HepG2 (cell line): Measurements from ENCODE around the gene PAX4. TPM values are rescaled to one million over a fixed set of nuclear protein-coding genes. Genes with fewer than 3 reads are reported as not detected.

ENCODE experiments used
- ATF4 ChIP-seq, 2 experiments: fragments of 450-650 bp in 1 of 2; sonication (generic) in 1 of 2; formaldehyde crosslinking; IDR thresholded peaks; 2 replicates each; pipeline versions ENCODE4 v1.5.0 to v1.8.0; 2020 to 2022; ENCODE audit warnings: mild to moderate bottlenecking in 1 of 2, missing genetic modification reagents in 1 of 2
- ELK4 ChIP-seq: sonication (generic); formaldehyde crosslinking; IDR thresholded peaks from 2 replicates; pipeline ENCODE4 v1.9.0; 2021; ENCODE audit warnings: missing genetic modification reagents, borderline replicate concordance
- HOXA5 ChIP-seq: sonication (generic); formaldehyde crosslinking; IDR thresholded peaks from 2 replicates; pipeline ENCODE4 v1.4.0; 2020; ENCODE audit warnings: missing genetic modification reagents
- JUN ChIP-seq: sonication (generic); formaldehyde crosslinking; IDR thresholded peaks from 2 replicates; pipeline ENCODE4 v1.4.0; 2020; ENCODE audit warnings: mild to moderate bottlenecking, missing genetic modification reagents
- KDM3A ChIP-seq: IDR thresholded peaks from 2 replicates; pipeline ENCODE4 v1.6.1; 2018; ENCODE audit warnings: low read depth, missing compliant biosample characterization
- MLXIP ChIP-seq: sonication (generic); formaldehyde crosslinking; IDR thresholded peaks from 2 replicates; pipeline ENCODE4 v1.9.0; 2021; ENCODE audit warnings: missing genetic modification reagents, borderline replicate concordance
- NFAT5 ChIP-seq: sonication (generic); formaldehyde crosslinking; IDR thresholded peaks from 2 replicates; pipeline ENCODE4 v1.4.0; 2020; ENCODE audit warnings: missing genetic modification reagents
- PAF1 ChIP-seq: IDR thresholded peaks from 2 replicates; pipeline ENCODE4 v1.6.1; 2016; ENCODE audit warnings: missing genetic modification reagents, missing compliant biosample characterization
- SAFB2 ChIP-seq: sonication (generic); formaldehyde crosslinking; IDR thresholded peaks from 2 replicates; pipeline ENCODE4 v1.5.1; 2020; ENCODE audit warnings: missing genetic modification reagents, low read depth, mild to moderate bottlenecking, borderline replicate concordance
- TBP ChIP-seq: sonication (generic); formaldehyde crosslinking; IDR thresholded peaks from 2 replicates; pipeline ENCODE4 v1.5.0; 2020; ENCODE audit warnings: missing genetic modification reagents
- ZBTB7B ChIP-seq: sonication (generic); formaldehyde crosslinking; IDR thresholded peaks from 2 replicates; pipeline ENCODE4 v1.4.0; 2020; ENCODE audit warnings: missing genetic modification reagents
- ZNF160 ChIP-seq: sonication (generic); formaldehyde crosslinking; IDR thresholded peaks from 2 replicates; pipeline ENCODE4 v1.8.0; 2022; ENCODE audit warnings: mild to moderate bottlenecking, inconsistent platforms, missing genetic modification reagents
- ZNF274 ChIP-seq: sonication (generic); formaldehyde crosslinking; IDR thresholded peaks from 2 replicates; pipeline ENCODE4 v1.5.1; 2020; ENCODE audit warnings: mild to moderate bottlenecking, missing genetic modification reagents
- ZNF282 ChIP-seq: fragments of 450-650 bp; IDR thresholded peaks from 2 replicates; pipeline ENCODE4 v1.6.1; 2018; ENCODE audit not compliant: partially characterized antibody
- ZNF367 ChIP-seq: sonication (generic); formaldehyde crosslinking; IDR thresholded peaks from 2 replicates; pipeline ENCODE4 v1.4.0; 2020; ENCODE audit warnings: missing genetic modification reagents, borderline replicate concordance
- ZNF451 ChIP-seq: sonication (generic); formaldehyde crosslinking; IDR thresholded peaks from 2 replicates; pipeline ENCODE4 v1.5.0; 2020; ENCODE audit warnings: mild to moderate bottlenecking, missing genetic modification reagents
- ZNF546 ChIP-seq: sonication (generic); formaldehyde crosslinking; conservative IDR thresholded peaks from 2 replicates; pipeline ENCODE4 v1.8.1; 2023; ENCODE audit warnings: mild to moderate bottlenecking, missing genetic modification reagents
- polyA plus RNA-seq, 8 experiments: library from polyadenylated mRNA; depleted of rRNA in 3 of 8; stranded (reverse) in 7 of 8; unstranded in 1 of 8; fragments of >200 nt; fragmentation: Illumina TruSeq in 4 of 8; extraction: Trizol in 4 of 8; gene quantifications; 2 replicates each; pipeline versions ENCODE4 v1.2.1 to v1.2.3, GENCODE V29; 2011 to 2016; ENCODE audit warnings: low read depth in 4 of 8, missing spikeins in 1 of 8, mixed read lengths in 1 of 8; ENCODE audit not compliant: insufficient read depth in 1 of 8
- total RNA-seq, 5 experiments: library from RNA; depleted of rRNA; stranded (reverse); fragments of >200 nt; fragmentation: Illumina TruSeq; extraction: Trizol; gene quantifications; 2 replicates each; pipeline ENCODE4 v1.2.3, GENCODE V29; 2016; ENCODE audit warnings: low read depth in 1 of 5

The PAX4 gene
- total and polyA plus RNA-seq, 2 of the 13 experiments (the other 11 are each of a cell fraction or from before 2014, with no cell fraction given) = not detected

GRCh38 chr7:127651556-127652332 lies 33.8 kb upstream of the PAX4 start, which contains the start of gene SND1 (continued):
- TF ChIP-seq SAFB2 (CRISPR knock-in tag) = no peak; the same call in 1 of the 2 replicates
- TF ChIP-seq ZNF367 (CRISPR knock-in tag) = 0 out of 2 replicates have a peak, but pooled peaks have one; percentile 63
- peak in 1 of 2 experiments; percentile 37; a peak in 2 of 4 replicates for TF ChIP-seq ATF4 (CRISPR knock-in tag; IDR thresholded peaks at IDR 0.05)
- TF ChIP-seq HOXA5 (CRISPR knock-in tag) = peak; percentile 78
- TF ChIP-seq ZBTB7B = peak; percentile 92
- TF ChIP-seq ZNF282 = no peak
- 0 out of 2 replicates have a peak, but pooled peaks have one; percentile 19 for TF ChIP-seq JUN
- TF ChIP-seq PAF1 (CRISPR knock-in tag) = no peak
- no peak for TF ChIP-seq ZNF546
- no peak for TF ChIP-seq ELK4
- TF ChIP-seq KDM3A (CRISPR knock-in tag) = peak; percentile 23; the same call in 1 of the 2 replicates
- no peak for TF ChIP-seq MLXIP (CRISPR knock-in tag)
- no peak; the same call in 1 of the 2 replicates for TF ChIP-seq NFAT5 (CRISPR knock-in tag)
- TF ChIP-seq ZNF274 (CRISPR knock-in tag) = peak; percentile 11; the same call in 1 of the 2 replicates
- TF ChIP-seq TBP = no peak
- no peak for TF ChIP-seq ZNF160 (CRISPR knock-in tag)
- no peak for TF ChIP-seq ZNF451 (CRISPR knock-in tag)
